PC-9 (cell line): ENCODE results near the gene IDS. TPM values are rescaled to one million over a fixed set of nuclear protein-coding genes. Genes with fewer than 3 reads are reported as not detected.
A peak's percentile ranks its signal among the peaks of the same experiment; 100 is the strongest.

Experiments used
- BruUV-seq: library from RNA; stranded (reverse); fragments of 400-500 nt; replicated peaks from 2 replicates; lab custom pipeline; 2021; lab: Mats Ljungman, UMichigan
- CTCF ChIA-PET: fragments of 300-600 bp; sonication (Branson Sonifier 250); formaldehyde crosslinking; loops from one replicate; lab custom pipeline; 2022; ENCODE audit warnings: antibody characterized with exemption; lab: Charles Lee
- POLR2A ChIA-PET: fragments of 300-600 bp; sonication (Branson Sonifier 250); formaldehyde crosslinking; loops from one replicate; lab custom pipeline; 2022; ENCODE audit warnings: antibody characterized with exemption; ENCODE audit not compliant: unreplicated experiment; lab: Charles Lee
- DNase-seq, 2 experiments: peaks; one replicate each; pipeline versions ENCODE4 v3.0.0 to v3.0.0-alpha.2; 2015 to 2022; ENCODE audit warnings: mixed read lengths in 1 of 2
- H2AFZ ChIP-seq: fragments of 200-600 bp; sonication (generic); 2 replicates; pipeline ENCODE4 v1.8.1; 2017; ENCODE audit warnings: antibody characterized with exemption
- H3F3A ChIP-seq: fragments of 200-600 bp; sonication (generic); 2 replicates; pipeline ENCODE4 v1.8.1; 2017; ENCODE audit warnings: antibody characterized with exemption, mild to moderate bottlenecking, low read depth; ENCODE audit not compliant: insufficient read depth
- H3K27ac ChIP-seq: fragments of 200-600 bp; sonication (generic); 2 replicates; pipeline ENCODE4 v1.6.1; 2016; ENCODE audit warnings: mixed run types
- H3K27me3 ChIP-seq: fragments of 200-600 bp; sonication (generic); 2 replicates; pipeline ENCODE4 v1.6.1; 2016; ENCODE audit warnings: low read depth, mixed run types; ENCODE audit not compliant: insufficient read depth
- H3K36me3 ChIP-seq: fragments of 200-600 bp; sonication (generic); 2 replicates; pipeline ENCODE4 v1.6.1; 2016; ENCODE audit warnings: low read depth, mixed run types
- H3K4me1 ChIP-seq: fragments of 200-600 bp; sonication (generic); replicated peaks from 2 replicates; pipeline ENCODE4 v1.6.1; 2016; ENCODE audit warnings: mixed run types; ENCODE audit not compliant: insufficient read depth
- H3K4me2 ChIP-seq: fragments of 200-600 bp; sonication (generic); 2 replicates; pipeline ENCODE4 v1.6.1; 2017; ENCODE audit warnings: mixed run types
- H3K4me3 ChIP-seq: fragments of 200-600 bp; sonication (generic); 2 replicates; pipeline ENCODE4 v1.6.1; 2016; ENCODE audit warnings: mixed run types
- H3K79me2 ChIP-seq: fragments of 200-600 bp; sonication (generic); 2 replicates; pipeline ENCODE4 v1.6.1; 2017; ENCODE audit warnings: low read depth, mixed run types
- H3K9me2 ChIP-seq: fragments of 200-600 bp; sonication (generic); 2 replicates; pipeline ENCODE4 v1.8.1; 2017; ENCODE audit warnings: mild to moderate bottlenecking; ENCODE audit not compliant: insufficient read depth
- H3K9me3 ChIP-seq: fragments of 200-600 bp; sonication (generic); 2 replicates; pipeline ENCODE4 v1.8.1; 2016; ENCODE audit warnings: low read depth; ENCODE audit not compliant: insufficient read depth
- H4K20me1 ChIP-seq: fragments of 200-600 bp; sonication (generic); 2 replicates; pipeline ENCODE4 v1.8.1; 2017; ENCODE audit not compliant: insufficient read depth
- CTCF ChIP-seq: fragments of 200-600 bp; sonication (generic); conservative IDR thresholded peaks from 2 replicates; pipeline ENCODE4 v1.6.1; 2017; ENCODE audit warnings: mixed run types, antibody characterized with exemption, mild to moderate bottlenecking, moderate library complexity
- EZH2 ChIP-seq: fragments of 200-600 bp; sonication (generic); IDR thresholded peaks from 2 replicates; pipeline ENCODE4 v1.8.0; 2017; ENCODE audit warnings: antibody characterized with exemption, low read depth
- intact Hi-C: fragments of 100-400 bp; cut with micrococcal nuclease; formaldehyde crosslinking; loops from one replicate; pipeline ENCODE4 v1.10.0; 2022; ENCODE audit not compliant: unreplicated experiment
- total RNA-seq: library from RNA; stranded (reverse); gene quantifications from 2 replicates; pipeline ENCODE4 v1.2.3, GENCODE V29; 2021

IDS gene
- total RNA-seq, 1 experiment from 2014 or later = 214 TPM

- peaks cover 8% of the 10 kb centered on the region for H3K79me2 ChIP-seq
- H3K27me3 ChIP-seq = no peaks in the 10 kb centered on the region
- peak overlapping the region; percentile 48 for H3K4me2 ChIP-seq
- peak in 1 of 2 experiments; percentile 51 for DNase-seq
- no peaks in the 10 kb centered on the region; the same call in 1 of the 2 replicates for H3K9me3 ChIP-seq
- no TSS peak for BruUV-seq
- H4K20me1 ChIP-seq = no peaks in the 10 kb centered on the region
- H3K36me3 ChIP-seq = peaks cover 87% of the 10 kb centered on the region
- H2AFZ ChIP-seq = no peak overlapping the region
- H3K9me2 ChIP-seq = no peaks in the 10 kb centered on the region
- TF ChIP-seq CTCF (peak; percentile 46; the same call in 1 of the 2 replicates), EZH2 (no peak)
- CTCF ChIA-PET = interaction anchor here (1.2 kb wide), 1 partner anchor 445 kb away, joined by 3 read pairs; no protein-coding TSS in a partner anchor
- POLR2A ChIA-PET = interaction anchor here (0.5 to 0.7 kb wide), 2 partner anchors 17 to 26 kb away, joined by 3 to 5 read pairs; no protein-coding TSS in a partner anchor
- intact Hi-C loops = loop anchor here (2.0 to 10.0 kb wide), 2 partner anchors 45 to 1579 kb away; partner anchors contain the start of gene FMR1
- peak overlapping the region; percentile 86 for H3K27ac ChIP-seq
- peaks cover 65% of the 10 kb centered on the region for H3F3A ChIP-seq
- H3K4me1 ChIP-seq = peaks cover 86% of the 10 kb centered on the region
- H3K4me3 ChIP-seq = no peak overlapping the region
Measured at GRCh38 chrX:149493567-149494562, 11.2 kb downstream of the IDS start.

GRCh38 chrX:149491812-149492211, 13.3 kb downstream of the IDS start:
- BruUV-seq = no TSS peak
- peak overlapping the region; percentile 48; the same call in 1 of the 2 replicates for H3K4me2 ChIP-seq
- intact Hi-C loops = loop anchor here (10.0 kb wide), 1 partner anchor 1577 kb away; the partner anchor contains the start of gene FMR1

More at GRCh38 chrX:149491812-149492211, 13.3 kb downstream of the IDS start:
- DNase-seq = peak in 1 of 2 experiments; percentile 90
- H4K20me1 ChIP-seq = no peaks in the 10 kb centered on the region
- H3K9me3 ChIP-seq = no peaks in the 10 kb centered on the region; the same call in 1 of the 2 replicates
- H3K27ac ChIP-seq = peak overlapping the region; percentile 86; the same call in 1 of the 2 replicates
- no peaks in the 10 kb centered on the region for H3K9me2 ChIP-seq
- peaks cover 68% of the 10 kb centered on the region for H3K4me1 ChIP-seq
- no peaks in the 10 kb centered on the region for H3K27me3 ChIP-seq
- POLR2A ChIA-PET = interaction anchor here (0.6 kb wide), 2 partner anchors 13 to 20 kb away, joined by 4 to 5 read pairs; no protein-coding TSS in a partner anchor
- CTCF ChIA-PET = no interaction called here
- TF ChIP-seq CTCF (no peak), EZH2 (no peak)
- no peak overlapping the region for H2AFZ ChIP-seq
- peaks cover 8% of the 10 kb centered on the region for H3K79me2 ChIP-seq
- no peak overlapping the region for H3K4me3 ChIP-seq
- peaks cover 73% of the 10 kb centered on the region for H3K36me3 ChIP-seq
- peaks cover 46% of the 10 kb centered on the region for H3F3A ChIP-seq
